Measurements from ENCODE around the gene COA3.

Gene COA3, protein sequence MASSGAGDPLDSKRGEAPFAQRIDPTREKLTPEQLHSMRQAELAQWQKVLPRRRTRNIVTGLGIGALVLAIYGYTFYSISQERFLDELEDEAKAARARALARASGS

DNA sequence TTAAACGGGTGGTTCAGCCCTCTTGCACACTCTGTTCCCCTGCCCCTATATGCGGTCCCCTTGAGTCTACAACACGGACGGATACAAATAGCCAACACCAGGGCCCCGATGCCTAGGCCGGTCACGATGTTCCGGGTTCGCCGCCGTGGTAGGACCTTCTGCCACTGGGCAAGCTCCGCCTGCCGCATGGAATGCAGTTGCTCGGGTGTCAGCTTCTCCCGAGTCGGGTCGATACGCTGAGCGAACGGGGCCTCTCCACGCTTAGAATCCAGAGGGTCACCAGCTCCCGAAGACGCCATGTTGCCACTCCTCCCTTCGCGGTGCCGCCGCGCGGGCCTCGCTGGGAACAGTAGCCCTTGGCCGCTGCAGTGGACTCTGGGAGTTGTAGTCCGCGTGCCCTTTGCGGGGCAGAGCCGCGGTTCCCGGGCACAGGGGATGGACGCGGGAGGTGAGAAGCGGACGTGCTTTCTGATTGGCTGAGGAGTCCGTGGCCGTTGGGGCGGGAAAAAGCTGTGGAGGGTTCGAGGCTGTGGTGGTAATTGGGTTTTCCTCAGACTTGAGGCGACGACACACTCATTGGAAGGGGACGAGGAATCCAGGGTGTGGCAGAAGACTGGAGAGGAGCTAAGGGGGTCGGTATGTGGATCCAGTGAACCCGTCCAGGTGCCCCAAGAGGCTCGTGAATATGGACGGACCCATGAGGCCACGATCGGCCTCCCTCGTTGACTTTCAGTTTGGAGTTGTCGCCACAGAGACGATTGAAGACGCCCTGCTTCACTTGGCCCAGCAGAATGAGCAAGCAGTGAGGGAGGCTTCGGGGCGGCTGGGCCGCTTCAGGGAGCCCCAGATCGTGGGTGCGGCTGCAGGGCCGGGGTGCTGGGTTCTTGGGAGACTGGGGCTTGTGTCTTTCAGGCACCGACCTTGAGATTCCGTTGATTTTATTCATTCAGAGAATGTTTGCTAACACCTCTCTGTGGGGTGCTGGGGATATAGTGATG is at the start of gene COA3, which contains the start of gene CNTD1:
TSS of gene COA3 (minus strand) at position 322 of the 998 bp plus-strand sequence. CDS start at position 299, 23 bp downstream.
TSS of gene CNTD1 (plus strand) at position 479 of the 998 bp plus-strand sequence. CDS start at position 686, 207 bp downstream.
- DNase-seq (ENCODE audit: low read depth, low spot score), result no peak

DNA sequence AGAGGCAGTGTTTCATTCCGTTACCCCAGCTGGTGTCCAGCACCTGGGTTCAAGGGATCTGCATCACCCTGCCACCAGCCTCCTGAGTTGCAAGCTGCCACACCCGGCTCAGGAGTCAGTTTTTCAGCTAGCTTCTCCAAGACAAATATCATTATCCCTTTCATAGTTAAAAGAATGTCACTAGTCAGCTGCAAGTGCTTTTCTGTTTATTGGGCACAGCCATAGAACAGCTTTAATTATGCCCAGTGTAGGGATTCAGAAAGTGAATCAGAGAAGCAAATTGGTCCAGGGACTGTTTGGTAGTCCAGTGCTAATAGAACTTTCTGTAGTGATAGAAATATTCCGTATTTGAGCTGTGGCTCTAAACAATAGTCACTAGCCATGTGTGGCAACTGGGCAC is 49.6 kb upstream of the COA3 start:
- DNase-seq (ENCODE audit: low read depth, low spot score), result no peak

DNA sequence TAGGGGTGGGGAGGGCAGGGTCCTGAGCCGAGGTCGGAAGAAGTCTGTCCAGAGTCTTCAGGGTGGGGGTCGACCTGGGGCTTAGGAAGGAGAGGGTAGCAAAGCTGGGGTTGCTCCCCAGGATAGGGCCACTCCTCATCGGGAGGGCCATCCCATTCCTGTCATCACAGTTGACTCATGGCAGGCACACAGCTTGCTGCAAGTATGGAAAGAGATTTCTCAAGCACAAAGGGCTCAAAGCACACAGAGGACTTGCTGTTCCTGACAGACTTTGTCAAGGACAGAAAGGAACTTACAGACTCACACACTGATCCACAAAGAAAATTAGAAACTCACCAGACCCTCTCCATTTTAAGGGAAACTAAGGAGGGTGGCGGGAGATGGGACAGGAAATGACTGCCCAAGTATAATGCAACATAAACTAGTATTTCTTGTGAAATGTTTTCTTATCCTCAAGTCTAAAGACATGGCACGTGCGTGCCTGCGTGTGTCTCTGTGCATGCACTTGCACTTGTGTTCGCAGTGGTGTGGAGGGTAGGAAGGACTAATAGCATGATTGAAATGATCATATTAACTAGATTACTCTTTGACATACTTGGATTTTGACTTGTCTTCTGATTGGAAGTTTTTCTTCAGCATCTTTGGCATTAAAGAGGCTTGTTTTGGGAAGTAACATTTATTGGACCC is 48.2 kb upstream of the COA3 start:
- DNase-seq (ENCODE audit: low read depth, low spot score), result no peak

DNA sequence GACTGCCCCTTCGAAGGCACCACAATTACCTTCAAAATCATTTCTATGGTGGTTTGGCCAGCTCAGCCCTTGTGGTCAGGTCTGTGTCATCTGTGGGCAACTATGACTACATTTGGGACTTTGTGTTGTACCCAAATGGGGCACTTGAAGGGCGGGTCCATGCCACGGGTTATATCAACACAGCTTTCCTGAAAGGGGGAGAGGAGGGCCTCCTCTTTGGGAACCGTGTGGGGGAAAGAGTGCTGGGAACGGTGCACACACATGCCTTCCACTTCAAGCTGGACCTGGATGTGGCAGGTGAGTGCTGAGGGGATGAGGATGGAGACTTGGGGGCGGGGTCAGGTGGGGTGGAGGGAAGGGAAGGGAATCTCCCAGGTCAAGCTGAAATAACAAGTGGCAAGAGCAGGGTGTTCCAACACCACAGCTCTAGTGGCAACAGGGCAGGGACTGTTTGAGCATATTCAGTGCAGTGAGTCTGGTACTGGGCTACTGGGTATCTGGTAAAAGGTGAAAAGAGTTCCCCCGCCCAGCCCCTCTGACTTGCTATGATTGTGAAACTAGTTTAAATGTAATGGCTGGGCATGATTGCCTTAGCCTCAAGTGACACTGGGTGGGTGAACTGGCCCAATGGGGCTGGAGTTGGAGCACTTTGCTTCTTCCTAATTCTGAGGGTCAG is 47.6 kb upstream of the COA3 start:
- DNase-seq (ENCODE audit: low read depth, low spot score), result no peak

DNA sequence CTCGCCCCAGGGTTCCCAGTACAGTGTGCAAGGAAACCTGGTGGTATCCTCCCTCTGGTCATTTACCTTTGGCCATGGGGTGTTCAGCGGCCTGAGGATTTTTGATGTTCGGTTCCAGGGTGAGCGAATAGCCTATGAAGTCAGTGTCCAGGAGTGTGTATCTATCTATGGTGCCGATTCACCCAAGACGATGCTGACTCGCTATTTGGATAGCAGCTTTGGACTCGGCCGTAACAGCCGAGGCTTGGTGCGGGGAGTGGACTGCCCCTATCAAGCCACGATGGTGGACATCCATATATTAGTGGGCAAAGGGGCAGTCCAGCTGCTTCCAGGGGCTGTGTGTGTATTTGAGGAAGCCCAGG is 47.0 kb upstream of the COA3 start:
- DNase-seq (ENCODE audit: low read depth, low spot score), result no peak

DNA sequence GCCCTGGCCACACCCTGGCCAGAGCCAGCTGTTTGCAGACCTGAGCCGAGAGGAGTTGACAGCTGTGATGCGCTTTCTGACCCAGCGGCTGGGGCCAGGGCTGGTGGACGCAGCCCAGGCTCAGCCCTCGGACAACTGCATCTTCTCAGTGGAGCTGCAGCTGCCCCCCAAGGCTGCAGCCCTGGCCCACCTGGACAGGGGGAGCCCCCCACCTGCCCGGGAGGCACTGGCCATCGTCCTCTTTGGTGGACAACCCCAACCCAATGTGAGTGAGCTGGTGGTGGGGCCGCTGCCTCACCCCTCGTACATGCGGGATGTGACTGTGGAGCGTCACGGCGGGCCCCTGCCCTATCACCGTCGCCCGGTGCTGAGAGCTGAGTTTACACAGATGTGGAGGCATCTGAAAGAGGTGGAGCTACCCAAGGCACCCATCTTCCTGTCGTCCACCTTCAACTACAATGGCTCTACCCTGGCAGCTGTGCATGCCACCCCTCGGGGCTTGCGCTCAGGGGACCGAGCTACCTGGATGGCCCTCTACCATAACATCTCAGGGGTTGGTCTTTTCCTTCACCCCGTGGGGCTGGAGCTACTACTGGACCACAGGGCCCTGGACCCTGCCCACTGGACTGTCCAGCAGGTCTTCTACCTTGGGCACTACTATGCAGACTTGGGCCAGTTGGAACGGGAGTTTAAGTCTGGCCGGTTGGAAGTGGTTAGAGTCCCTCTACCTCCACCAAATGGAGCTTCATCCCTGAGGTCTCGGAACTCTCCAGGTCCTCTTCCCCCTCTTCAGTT is 46.5 kb upstream of the COA3 start:
- no peak for DNase-seq (ENCODE audit: low read depth, low spot score)

DNA sequence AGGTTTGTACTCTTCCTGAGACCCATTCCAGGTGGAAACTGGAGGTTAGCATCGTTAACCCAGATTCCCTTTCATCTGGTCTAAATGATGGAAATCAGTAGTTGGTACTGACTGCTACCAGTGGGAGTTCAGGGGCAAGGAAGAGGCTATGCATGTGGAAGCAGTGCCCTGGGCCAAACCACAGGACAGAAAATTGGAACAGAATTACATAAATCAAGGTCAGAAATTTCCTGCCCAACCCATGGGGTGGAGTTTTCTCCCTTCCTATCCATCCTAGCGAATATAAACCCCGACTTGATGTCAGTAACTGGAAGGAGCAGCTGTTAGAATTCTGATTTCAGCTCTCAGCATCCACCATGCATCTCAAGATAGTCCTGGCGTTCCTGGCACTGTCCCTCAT is 45.8 kb upstream of the COA3 start, which contains the start of gene AOC2:
TSS of gene AOC2 (plus strand) at position 310 of the 400 bp plus-strand sequence. CDS start at position 357, 47 bp downstream.
- DNase-seq (ENCODE audit: low read depth, low spot score), result no peak

DNA sequence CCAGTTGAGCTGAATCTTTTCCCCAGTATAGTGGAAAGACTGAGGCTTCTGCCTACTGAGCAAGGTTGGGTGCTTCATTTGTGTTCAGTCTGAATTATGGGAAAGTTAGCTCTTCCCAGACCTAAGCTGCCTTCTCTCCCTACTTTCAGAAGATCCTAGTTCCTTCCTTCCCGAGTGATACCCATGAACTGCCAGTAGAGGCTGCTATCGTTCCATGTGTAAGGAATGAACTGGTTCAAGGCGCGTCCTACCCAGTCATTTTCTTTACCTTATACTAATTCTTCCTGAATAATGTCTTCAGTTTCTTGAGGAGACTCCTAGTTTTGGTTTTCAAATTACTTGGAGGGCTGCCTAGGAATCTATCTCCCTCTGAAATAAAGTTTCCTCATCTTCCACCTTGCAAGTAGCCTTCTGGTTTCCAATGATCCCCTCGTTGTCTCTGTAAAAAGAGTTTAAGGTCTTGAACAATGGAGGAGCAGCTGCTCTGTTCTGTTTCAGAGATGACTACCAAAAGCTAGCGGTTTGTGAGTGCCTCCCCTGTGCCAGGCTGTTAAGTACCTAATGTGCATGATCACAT is 44.9 kb upstream of the COA3 start:
- DNase-seq (ENCODE audit: low read depth, low spot score), result no peak

DNA sequence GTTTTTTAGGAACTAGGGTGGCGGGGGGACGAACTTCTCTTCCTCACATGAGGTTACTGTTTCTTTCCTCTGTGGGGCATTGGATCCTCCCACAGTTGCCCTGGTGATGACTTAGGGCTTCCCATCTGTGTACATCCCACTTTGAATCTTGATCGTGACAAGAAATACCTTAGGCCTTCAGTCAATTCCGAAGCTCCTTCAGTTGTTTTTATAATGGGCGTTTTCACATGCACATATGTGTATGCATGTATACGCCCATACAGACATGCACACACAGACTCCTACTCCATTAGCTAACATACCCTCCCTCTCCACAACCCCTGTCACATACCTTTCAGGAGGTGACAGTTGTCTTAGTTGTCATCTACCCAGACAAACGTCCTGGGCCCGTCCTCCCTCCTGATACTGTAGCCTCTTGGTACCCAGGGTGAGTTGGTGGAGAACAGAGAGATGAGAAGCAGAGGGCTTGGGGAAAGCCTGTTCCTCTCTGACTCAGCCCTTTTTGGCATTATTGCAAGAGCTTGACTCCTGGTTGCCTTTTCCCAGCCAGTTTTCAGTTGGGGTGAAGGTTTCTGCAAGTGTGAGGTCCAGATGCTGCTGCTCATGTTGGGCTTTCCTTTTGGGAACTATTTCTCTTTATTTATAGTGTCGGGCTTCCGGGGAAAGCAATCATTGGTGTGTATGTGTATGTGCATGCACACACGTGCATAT is 43.6 kb upstream of the COA3 start:
- no peak for DNase-seq (ENCODE audit: low read depth, low spot score)

DNA sequence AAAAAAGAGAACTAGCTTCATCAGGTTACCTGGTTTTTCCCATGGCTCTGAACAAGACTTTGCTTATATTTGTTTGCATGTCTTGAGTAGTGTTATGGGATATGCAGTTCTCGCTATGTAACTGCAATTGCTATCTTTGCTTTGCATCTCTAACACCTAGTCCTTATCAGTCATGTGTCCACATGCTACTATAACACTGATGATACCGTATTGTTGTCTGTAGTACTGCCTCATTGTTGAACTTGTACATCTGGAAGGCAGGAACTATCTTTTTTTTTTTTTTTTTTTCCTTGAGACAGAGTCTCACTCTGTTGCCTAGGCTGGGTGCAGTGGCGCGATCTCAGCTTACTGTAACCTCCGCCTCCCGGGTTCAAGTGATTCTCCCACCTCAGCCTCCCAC is 37.2 kb upstream of the COA3 start:
- DNase-seq (ENCODE audit: low read depth, low spot score), result no peak

DNA sequence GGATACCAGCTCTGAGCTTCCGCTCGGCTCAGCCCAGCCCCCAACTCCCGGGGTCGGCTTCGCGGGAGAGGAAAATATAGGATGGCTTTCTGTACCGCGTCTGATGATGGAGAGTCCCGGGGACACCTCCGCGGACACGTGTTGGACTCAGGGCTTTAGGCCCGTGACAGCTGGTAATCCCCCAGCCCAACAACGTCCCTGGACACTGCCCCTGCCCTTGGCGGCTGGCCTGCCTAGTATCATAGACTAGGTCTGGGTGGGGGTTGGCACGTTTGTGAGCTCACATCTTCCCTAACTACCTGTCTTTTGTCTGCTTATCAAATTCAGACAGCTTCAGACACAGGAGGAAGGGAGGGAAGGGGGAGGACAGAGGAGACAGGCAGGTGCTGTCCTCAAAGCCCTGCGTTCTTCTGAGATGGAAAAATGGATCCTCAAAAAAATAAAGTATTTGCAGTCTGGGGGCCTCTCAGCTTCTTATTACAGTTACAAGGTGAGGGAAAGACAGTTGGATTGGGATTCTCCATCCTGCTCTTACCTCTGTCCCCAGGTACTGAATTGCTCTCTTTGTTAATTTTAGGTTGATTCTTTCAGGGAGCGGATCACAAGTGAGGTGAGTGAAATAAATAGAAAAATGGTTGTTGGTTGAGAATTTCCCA is 35.4 kb upstream of the COA3 start:
- no peak for DNase-seq (ENCODE audit: low read depth, low spot score)

DNA sequence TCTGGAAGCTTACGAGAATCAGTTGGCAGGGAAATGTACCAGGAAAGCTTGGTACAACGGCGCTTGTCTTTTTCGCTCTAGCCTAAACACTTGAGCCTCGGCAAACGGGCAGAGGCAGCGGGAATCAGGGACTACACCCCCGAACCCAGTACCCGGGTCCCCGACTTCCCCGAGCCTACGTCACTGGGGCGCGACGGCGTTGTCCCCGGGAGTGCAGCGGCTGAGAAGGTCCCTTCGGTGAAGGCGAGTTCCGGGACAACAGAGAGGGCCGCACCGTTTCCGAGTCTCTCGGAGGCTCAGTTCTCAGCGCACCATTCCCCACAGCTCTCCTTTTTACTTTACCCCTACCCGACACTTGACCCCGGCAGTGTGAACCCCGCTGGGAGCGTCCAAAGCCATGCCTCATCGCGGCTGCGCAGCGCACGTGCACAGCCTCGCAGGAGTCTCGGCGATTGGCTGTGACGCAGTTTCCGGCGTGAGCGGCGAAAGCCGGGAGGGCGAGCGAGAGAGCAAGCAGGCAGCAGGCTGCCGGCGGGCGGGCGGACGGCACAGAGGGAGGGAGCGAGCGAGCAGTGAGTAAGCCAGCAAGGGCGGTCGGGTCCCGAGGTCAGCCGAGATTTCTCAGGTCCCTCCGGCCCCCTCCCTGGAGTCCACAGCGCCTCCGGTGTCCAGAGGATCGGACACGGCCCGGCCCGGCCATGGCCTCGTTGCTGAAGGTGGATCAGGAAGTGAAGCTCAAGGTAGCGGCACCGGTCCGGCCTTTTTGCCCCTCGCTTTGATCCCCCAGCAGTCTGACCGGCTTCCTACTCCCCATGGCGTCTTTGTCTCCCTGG is 34.6 kb upstream of the COA3 start, which contains the start of gene PSME3:
TSS of gene PSME3 (plus strand) at position 464 of the 833 bp plus-strand sequence. CDS start at position 699, 235 bp downstream.
- DNase-seq (ENCODE audit: low read depth, low spot score), result peak; percentile 48

DNA sequence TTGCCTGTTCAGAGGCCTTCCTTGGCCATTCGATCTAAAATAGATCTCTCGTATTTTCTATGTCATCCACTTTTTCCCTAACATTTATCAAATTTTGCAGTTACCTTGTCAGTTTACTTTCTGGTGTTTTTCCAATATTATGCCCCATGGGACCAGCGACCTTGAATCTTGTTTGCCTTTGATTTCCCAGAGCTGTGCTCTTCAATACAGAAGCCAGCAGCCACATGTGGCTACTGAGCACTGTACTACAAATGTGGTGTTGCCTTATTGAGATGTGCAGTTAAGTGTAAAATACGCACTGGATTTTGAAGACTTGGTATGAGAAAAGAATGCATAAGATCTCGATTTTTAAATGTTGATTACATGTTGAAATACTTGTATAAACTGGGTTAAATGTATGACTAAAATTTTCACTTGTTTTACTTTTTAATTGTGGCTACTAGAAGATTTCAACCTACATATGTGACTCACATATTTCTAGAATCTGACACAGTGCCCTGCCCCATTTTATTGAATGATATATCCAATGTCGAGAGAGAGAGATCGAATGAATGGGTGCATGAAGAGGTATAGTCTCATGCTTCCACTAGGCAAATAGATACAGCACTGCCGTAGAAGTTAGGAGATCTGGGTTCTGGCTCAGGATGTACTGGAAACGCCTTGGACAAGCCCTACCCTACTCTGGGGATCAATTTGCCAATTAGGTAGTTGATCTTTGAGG is 33.9 kb upstream of the COA3 start:
- no peak for DNase-seq (ENCODE audit: low read depth, low spot score)

DNA sequence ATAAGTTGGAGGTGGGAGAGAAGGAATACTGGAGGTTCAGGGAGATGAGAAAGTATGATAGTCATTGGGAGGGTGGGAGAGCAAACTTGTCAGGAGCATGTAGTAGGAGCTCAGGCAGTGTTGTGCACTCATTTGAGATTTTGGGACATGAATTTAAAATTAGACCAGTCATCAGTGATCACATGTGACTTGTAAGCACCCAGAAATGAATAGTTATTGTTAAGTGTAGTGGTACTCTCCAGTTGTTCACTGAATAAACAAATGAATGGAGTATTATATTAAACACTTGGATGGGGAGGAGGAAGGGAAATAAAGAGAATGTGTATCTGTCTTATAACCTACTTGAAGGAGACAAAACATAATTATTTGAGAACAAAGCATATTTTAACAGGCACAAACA is 32.5 kb upstream of the COA3 start:
- DNase-seq (ENCODE audit: low read depth, low spot score), result no peak

DNA sequence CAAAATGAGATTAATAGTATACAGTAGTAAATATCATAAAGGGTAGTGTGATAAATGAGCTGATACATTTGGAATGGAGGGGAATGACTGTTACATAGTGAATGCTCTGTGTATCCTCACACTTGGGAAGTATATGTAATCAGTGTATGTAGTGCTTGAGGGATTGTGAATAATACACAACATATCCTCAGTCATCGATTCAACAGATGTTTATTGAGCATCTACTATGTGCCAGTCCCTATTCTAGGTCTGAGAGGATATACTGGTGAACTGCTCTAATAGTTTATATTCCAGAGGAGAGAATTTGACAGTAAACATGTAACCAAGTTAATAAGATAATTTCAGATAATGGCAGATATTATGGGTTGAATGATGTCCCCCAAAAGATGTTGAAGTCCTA is 29.0 kb upstream of the COA3 start:
- no peak for DNase-seq (ENCODE audit: low read depth, low spot score)

DNA sequence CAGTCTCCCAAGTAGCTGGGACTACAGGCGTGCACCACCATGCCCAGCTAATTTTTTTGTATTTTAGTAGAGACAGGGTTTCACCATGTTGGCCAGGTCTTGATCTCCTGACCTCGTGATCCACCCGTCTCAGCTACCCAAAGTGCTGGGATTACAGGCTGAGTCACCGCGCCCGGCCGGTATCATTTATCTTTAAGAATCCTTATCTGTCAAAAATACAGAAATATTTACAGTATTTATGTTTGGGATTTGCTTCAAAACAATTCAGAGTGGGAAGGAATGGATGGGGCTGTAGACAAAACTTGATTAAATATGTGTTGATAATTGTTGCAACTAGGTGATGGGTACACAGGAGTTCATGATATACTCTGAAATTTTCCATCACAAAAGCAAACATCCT is 22.7 kb upstream of the COA3 start:
- no peak for DNase-seq (ENCODE audit: low read depth, low spot score)

DNA sequence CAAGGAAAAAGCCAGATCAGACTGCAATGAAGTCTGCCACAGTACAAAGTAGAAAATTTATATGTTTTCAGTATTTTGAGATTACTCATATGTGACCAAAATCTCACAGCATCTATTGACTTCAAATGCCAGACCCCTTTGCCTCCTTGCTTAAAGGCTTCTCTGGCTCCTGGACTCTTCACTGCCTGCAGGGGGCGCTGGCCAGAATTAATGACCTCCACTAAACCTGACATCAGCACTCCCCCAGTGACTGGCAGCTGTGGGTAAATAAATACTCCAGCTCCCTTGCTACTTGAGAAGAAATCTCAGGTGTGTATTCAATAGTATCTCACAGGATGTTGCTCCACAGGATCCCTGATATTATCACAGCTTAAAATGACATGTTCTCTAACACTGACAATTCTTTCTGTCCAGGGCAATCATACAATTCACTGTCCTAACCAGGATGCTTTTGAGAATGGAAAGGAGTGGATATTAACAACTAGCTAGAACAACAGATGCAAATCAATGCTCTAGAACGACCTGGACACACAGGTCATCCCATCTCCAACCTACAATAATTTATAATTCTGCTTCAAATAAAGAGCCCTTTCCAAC is 21.5 kb upstream of the COA3 start:
- DNase-seq (ENCODE audit: low read depth, low spot score), result no peak
